IPS-15b (cell line): Measurements from ENCODE around the gene GOLGA8J.
"Not testable (repeated sequence)": the region's sequence is repeated elsewhere in the genome, so short reads cannot be mapped to it uniquely, and the experiment has no call there.

Experiments
- H3K27me3 ChIP-seq: one replicate; pipeline ENCODE4 v1.6.1; 2013; ENCODE audit warnings: low read length; ENCODE audit not compliant: control insufficient read depth, insufficient read depth
- H3K36me3 ChIP-seq: one replicate; pipeline ENCODE4 v1.6.1; 2013; ENCODE audit warnings: low read length; ENCODE audit not compliant: control insufficient read depth, insufficient read depth
- H3K4me1 ChIP-seq: one replicate; pipeline ENCODE4 v1.6.1; 2013; ENCODE audit warnings: mild to moderate bottlenecking, low read length; ENCODE audit not compliant: control insufficient read depth, insufficient read depth
- H3K4me3 ChIP-seq: one replicate; pipeline ENCODE4 v1.5.1; 2013; ENCODE audit warnings: low read depth, low read length
- H3K9ac ChIP-seq: one replicate; pipeline ENCODE4 v1.6.1; 2013; ENCODE audit warnings: low read depth, mild to moderate bottlenecking, low read length
- H3K9me3 ChIP-seq: one replicate; pipeline ENCODE4 v1.6.1; 2013; ENCODE audit warnings: mild to moderate bottlenecking, low read length; ENCODE audit not compliant: control insufficient read depth, insufficient read depth

GOLGA8J gene

GRCh38 chr15:30102890-30103289 is 20.1 kb downstream of the GOLGA8J start:
- H3K27me3 ChIP-seq, H3K9me3 ChIP-seq, H3K36me3 ChIP-seq, H3K4me3 ChIP-seq, H3K4me1 ChIP-seq, H3K9ac ChIP-seq: not testable (repeated sequence)

- not testable (repeated sequence) for H3K36me3 ChIP-seq, H3K9me3 ChIP-seq, H3K27me3 ChIP-seq, H3K4me1 ChIP-seq, H3K9ac ChIP-seq
- peak overlapping the region; percentile 30 for H3K4me3 ChIP-seq
These were observed 21.3 kb downstream of the GOLGA8J start for GRCh38 chr15:30103941-30104507.

- H3K4me3 ChIP-seq = not testable (repeated sequence)
These were observed 27.8 kb downstream of the GOLGA8J start for GRCh38 chr15:30110591-30110990.

GRCh38 chr15:30130066-30130465 is 47.3 kb downstream of the GOLGA8J start:
- H3K4me1 ChIP-seq, H3K9ac ChIP-seq, H3K4me3 ChIP-seq, H3K27me3 ChIP-seq, H3K9me3 ChIP-seq, H3K36me3 ChIP-seq: not testable (repeated sequence)

More at GRCh38 chr15:30110591-30110990, 27.8 kb downstream of the GOLGA8J start:
- not testable (repeated sequence) for H3K9ac ChIP-seq, H3K36me3 ChIP-seq, H3K9me3 ChIP-seq, H3K27me3 ChIP-seq, H3K4me1 ChIP-seq

- not testable (repeated sequence) for H3K4me3 ChIP-seq, H3K9me3 ChIP-seq, H3K27me3 ChIP-seq, H3K4me1 ChIP-seq, H3K9ac ChIP-seq, H3K36me3 ChIP-seq
These were observed 52.0 kb downstream of the GOLGA8J start, which contains the start of gene GOLGA8T for GRCh38 chr15:30134751-30135150. Gene GOLGA8T (plus strand): TSS chr15:30135051. CDS start chr15:30135149, 98 bp downstream.
